Stimulated activated CD8-positive, alpha-beta memory T cell treated with anti-CD3 and anti-CD28 coated beads, Interleukin-12 subunit alpha, Interleukin-12 subunit beta, amount 100 ng/mL, for 24 hours (primary cell): Measurements from ENCODE around the gene HSPBAP1.
"Not testable (repeated sequence)": the region's sequence is repeated elsewhere in the genome, so short reads cannot be mapped to it uniquely, and the experiment has no call there.

Experiments
- DNase-seq: peaks from one replicate; pipeline ENCODE4 v3.0.0-alpha.2; 2020; ENCODE audit errors: extremely low read depth

The HSPBAP1 gene

GRCh38 chr3:122785231-122785630 is 8.4 kb downstream of the HSPBAP1 start:
- no peak for DNase-seq

GRCh38 chr3:122784436-122784835 is 9.2 kb downstream of the HSPBAP1 start:
- DNase-seq: no peak

GRCh38 chr3:122782804-122783203 is 10.8 kb downstream of the HSPBAP1 start:
- no peak for DNase-seq

- DNase-seq: no peak
These were observed 16.1 kb downstream of the HSPBAP1 start for GRCh38 chr3:122777563-122777962.

- no peak for DNase-seq
These were observed 16.8 kb downstream of the HSPBAP1 start for GRCh38 chr3:122776675-122777468.

GRCh38 chr3:122774564-122774963 is 19.1 kb downstream of the HSPBAP1 start:
- DNase-seq: no peak

- DNase-seq: no peak
These were observed 19.6 kb downstream of the HSPBAP1 start for GRCh38 chr3:122773944-122774509.

GRCh38 chr3:122772827-122773226 is 20.8 kb downstream of the HSPBAP1 start:
- DNase-seq: no peak

- no peak for DNase-seq
These were observed 23.0 kb downstream of the HSPBAP1 start for GRCh38 chr3:122770521-122771202.

GRCh38 chr3:122767540-122768372 is 25.9 kb downstream of the HSPBAP1 start:
- no peak for DNase-seq

- DNase-seq: no peak
These were observed 27.2 kb downstream of the HSPBAP1 start for GRCh38 chr3:122766430-122766829.

GRCh38 chr3:122760453-122761271 is 33.0 kb downstream of the HSPBAP1 start:
- no peak for DNase-seq

- no peak for DNase-seq
These were observed 34.6 kb downstream of the HSPBAP1 start for GRCh38 chr3:122758877-122759560.

- no peak for DNase-seq
These were observed 38.1 kb downstream of the HSPBAP1 start for GRCh38 chr3:122755491-122755890.

GRCh38 chr3:122754929-122755328 is 38.7 kb downstream of the HSPBAP1 start:
- DNase-seq: no peak

- DNase-seq: no peak
These were observed 45.3 kb downstream of the HSPBAP1 start for GRCh38 chr3:122748347-122748746.

- not testable (repeated sequence) for DNase-seq
These were observed 46.3 kb downstream of the HSPBAP1 start for GRCh38 chr3:122747295-122747694.

GRCh38 chr3:122745369-122746021 is 48.1 kb downstream of the HSPBAP1 start:
- DNase-seq: no peak

- DNase-seq: no peak
These were observed 50.0 kb downstream of the HSPBAP1 start for GRCh38 chr3:122743581-122744120.

- DNase-seq: no peak
These were observed 51.4 kb downstream of the HSPBAP1 start for GRCh38 chr3:122742234-122742633.
